HG03060 (cell line): ENCODE measurements around the gene MINK1.

Experiments used
- ATAC-seq: cut with Tn5 transposase; IDR thresholded peaks from one replicate; pipeline ENCODE4 v1.9.1; 2021; ENCODE audit warnings: low read depth, moderate number of reproducible peaks; ENCODE audit not compliant: unreplicated experiment

Gene MINK1

DNA sequence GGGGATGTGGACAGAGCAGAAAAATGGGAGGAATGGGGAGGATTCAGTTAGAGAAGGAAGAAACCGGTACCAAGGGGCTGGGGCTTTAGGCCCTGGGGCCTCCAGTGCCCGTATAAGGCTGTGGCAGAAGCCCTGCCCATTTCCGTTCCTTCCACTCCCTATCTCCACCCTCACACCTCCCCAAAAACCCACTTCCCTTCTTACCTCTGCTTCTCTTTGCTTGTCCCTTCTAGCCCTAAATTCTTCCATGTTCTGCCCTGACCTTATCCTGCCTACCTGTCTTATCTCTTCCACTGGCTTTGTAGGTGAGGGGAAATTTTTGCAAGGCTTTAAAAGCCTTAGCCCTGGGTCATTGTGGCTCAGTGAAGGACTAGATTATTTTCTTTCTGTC, 111.0 kb downstream of the MINK1 start:
- ATAC-seq = no peak

DNA sequence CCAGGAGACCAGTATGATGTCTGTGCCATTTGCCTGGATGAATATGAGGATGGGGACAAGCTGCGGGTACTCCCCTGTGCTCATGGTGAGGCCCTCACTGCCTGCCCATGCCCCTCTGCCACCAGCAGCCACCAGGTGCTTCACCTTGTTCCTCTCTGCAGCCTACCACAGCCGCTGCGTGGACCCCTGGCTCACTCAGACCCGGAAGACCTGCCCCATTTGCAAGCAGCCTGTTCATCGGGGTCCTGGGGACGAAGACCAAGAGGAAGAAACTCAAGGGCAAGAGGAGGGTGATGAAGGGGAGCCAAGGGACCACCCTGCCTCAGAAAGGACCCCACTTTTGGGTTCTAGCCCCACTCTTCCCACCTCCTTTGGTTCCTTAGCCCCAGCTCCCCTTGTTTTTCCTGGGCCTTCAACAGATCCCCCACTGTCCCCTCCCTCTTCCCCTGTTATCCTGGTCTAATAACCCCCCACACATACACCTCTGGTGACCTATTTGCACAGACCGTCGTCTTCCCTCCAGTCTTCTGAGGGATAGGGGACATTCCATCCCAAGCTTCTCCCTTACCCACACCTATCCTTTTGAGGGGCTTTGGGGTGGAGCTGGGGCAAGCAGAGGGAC, 111.5 kb downstream of the MINK1 start:
- ATAC-seq = no peak

DNA sequence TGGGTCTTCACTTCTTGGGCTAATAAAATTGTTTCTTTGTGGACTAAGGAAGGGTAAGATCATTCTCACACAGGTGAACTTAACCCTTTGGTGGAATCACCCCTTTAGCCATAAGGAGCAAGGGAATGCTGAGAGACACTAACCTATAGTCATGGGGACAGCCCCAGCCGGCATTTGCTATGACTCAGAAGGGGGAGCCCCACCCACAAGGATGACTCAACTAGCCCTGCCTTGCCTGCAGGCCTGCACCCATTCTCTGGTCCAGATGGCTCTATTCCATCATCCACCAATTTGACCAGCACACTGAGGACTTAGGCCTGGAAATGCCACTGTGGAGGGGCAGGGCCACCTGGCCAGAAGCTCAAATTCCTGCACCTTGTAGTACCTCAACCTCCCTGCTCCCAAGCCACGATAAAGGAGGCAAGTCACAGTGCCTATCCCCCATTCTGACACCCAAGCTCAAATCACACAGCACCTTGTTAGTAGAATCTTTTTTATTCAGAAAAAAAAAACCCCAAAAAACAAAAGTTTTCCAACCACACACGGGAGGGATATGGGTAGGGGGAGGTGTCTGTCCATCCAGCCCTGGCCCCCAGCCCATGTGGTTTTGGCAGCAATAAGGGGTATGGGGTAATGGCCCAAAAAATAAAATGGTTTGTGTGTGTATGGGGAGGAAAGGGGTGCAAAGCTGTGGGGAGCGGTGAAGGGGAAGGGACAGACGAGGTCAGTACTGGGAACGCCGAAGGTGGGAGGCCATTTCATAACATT, 112.2 kb downstream of the MINK1 start:
- no peak for ATAC-seq

DNA sequence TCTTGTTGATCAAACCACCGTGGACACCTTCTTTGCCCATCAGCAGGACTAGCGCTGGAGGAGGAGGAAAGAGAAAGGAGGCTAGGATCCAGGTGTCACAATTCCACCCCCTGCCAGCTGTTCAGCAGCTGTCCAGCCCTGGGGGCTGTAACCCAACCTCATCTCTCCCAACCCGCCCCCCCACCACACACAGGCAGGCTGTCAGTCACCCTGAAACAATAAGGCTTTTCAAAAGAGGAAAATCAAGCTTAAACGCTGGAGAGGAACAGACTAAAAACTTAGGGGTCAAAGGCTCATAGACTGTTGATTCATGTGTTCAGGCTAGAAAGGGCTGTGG, 112.8 kb downstream of the MINK1 start:
- ATAC-seq = no peak

DNA sequence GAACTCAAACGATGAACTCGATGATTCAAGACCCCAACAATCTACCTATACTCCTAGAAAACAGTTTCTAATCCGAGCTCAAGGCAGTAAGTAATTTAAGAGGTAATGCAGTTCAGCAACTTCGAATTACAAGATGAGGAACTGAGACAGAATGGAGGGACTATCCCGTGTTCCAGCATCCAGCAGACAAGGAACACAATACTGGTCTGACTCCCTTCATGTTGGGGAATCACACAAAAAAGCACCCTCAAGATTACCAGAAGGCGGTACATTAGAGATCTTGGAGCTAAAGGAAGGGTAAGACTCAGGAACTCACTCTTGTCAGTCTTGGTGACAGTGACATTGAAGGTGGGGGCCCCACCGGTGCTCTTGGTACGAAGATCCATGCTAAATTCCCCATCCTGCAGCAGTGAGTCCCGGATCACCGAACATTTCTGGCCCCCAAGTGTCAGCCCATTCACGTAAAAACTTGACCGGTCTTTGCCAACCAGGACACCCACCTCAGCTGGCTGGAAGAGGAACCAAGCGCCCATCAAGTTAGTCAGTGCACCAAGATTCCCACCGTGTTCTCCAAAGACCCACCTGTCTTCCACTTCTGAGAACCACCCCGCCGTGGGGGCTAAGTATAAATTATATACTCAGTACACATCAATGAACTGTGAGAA, 113.3 kb downstream of the MINK1 start:
- ATAC-seq = no peak

DNA sequence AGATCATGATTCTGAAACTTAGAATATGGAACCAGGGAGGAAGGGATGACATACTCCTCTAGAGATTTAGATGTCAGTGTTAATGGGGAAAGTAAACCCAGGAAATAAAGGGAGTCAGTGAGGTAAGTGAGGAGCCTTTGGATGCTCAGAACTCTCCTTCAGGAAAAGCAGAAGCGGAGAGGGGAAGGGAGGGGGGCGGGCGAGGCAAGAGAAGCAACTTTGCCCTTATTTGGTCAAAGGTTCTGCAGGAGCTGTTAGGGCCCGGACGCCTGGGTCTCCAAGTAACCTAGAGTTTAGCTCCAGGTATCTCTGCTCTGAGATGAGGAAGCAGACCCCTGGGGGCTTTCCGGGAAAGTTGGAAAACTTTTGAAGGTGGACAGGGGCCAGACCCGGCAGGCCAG, 113.9 kb downstream of the MINK1 start:
- no peak for ATAC-seq
